ENCODE measurements around the gene SLC37A1.

SLC37A1 gene

DNA sequence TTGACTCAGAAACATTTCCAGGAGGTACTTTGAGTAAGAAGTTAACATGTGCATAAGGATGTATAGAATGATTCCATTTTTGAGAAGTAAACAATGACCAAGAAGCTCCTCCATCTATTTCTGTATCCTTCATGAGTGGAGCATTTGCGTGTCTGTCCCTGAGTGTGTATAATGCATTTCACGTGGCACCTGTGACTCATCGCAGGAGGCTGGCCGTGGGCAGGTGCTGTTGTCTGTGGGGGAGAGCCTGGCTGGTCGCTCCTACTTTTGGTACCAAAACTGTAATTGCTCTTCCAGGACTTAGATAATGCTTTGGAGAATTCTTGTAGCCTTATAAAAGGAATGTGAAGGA, 16.5 kb downstream of the SLC37A1 start:
- peak; percentile 43 for DNase-seq

DNA sequence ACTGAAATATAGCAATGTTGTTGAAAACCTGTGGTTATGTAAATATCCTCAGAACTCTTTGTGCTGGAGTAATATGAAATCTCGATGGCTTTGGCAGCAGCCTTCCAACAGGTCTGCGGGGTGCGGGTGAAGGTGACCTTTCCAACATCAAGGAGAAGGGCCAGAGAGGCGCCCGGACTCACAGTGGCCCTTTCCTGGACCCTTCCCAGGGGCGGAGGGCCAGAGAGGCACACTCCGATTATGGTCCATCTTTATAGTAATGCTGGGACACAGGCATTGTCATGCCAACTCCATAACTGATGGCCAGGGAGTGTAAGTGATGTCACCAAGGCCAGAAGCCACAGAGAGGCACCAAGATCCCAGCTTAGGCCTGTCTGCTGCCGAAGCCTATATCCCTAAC, 18.1 kb downstream of the SLC37A1 start:
- no peak for DNase-seq

DNA sequence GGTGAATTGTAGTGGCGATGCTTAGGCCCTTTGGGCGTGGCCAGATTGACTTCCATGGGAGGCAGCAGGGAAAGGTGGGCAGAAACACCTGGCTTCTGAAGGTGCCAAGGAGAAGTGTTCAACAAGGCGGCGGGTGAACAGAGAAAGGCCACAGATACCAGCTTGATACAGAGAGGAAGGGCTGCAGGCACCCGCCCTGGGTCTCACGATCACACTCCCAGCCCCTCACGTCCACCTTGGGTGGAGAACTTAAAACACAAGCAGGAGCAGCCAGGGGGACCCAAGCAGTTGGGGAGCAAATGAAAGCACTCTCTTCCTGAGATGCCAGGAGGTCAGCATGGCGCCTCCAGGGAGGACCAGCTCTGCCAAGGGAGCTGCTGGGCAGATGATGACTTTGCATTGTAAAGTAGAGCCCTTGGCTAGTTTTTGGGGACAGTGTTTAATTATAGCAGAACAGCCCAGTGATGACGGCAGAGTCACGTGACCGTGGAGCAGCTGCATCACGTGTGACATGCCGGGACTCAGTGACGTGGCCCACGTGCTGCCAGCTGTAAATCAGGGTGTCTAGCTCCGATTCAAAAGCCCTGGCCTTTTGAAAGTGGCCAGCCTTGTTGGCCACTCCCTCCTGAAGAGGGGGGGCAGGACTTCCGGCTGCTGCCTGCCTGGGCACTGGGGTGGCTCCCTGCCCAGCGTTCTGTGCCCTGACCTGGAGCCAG, 19.0 kb downstream of the SLC37A1 start:
- no peak for DNase-seq

DNA sequence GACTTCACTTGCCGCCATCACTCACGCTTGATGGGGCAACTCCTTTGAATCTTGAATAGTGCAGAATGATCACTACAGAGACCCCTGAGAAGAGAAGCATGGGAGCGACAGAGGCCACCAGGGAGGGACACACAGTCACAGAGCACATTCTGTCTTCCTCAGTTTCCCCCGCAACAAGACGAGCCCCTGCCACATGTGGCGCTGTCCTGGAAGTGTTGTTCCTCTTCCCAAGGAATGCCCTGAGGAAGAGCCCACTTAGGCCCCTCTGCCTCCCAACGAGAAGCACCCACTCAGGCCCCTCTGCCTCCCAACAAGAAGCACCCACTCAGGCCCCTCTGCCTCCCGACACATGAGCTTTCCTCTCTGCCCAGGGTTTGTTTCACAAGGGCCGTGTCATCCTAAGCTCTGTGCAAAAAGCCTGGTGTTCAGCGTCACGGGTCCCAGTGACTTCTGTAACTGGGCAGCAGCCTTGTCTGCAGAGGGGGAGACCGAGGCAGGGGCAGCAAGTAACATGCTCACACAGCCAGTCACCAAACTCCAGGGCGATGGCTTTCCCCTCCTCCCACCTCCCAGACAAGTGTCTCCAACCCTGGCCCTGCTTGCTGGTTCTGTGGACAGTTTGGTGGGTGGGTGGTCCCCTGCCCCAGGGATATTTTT, 19.8 kb downstream of the SLC37A1 start:
- no peak for DNase-seq

DNA sequence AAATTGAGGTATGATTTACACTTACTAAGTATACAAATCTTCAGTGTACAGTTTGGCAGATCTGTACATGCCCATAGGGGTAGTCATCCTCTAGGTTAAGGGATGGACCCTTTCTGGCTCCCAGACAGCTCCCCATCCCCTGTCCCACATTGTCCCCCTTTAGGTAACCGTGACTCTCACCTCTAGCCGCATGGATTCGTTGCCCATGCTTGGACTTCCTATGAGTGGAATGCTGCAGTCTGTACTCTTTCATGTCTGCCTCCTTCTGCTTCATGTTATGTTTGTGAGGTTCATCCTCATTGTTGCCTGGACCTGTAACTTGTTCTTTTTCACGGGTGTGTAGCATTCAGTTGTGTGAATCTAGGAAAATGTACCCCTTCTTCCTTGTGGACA, 20.3 kb downstream of the SLC37A1 start:
- no peak for DNase-seq

DNA sequence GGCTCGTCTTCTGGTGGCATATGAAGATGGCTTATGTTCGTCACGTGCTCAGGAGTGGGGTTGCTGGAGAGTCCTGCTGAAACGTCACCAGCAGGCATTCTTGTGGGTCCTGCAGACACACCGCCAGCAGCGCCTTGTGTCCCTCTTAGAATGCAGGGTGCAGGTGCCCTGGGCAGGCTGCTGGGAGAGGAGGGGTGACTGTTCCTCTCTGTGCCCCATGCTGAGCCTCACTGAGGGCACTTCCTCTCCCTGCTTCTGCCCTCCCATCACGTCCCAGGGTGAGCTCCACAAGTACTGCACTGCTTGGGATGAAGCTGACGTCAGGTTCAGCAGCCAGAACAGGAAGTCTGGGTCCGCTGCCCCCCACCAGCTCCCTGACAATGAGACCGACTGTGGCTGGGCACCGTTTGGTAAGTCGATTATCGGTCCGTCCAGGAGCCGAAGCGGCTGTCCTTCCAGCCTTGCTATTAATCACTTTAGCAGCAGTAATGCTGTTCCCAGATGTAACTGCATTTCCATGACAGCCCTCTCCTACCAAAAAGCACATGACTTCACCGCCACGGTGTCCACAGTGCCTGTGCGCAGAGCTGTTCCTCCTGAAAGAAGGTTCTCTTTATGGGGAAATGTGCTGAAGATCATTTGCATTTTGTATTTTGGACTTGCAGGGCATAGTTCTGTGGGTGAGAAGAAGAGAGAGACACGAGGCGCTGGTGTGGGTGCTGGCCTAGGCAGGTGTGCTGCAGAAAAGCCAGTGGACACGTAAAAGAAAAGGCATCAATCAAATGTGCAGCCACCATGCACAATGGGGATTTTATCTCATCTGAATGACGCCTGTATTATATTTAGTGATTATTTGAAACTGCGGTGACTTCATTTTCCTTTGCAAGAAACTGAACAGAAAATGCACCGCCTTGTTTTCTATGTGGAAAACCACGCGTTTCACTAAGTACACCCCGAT, 21.0 kb downstream of the SLC37A1 start:
- no peak for DNase-seq

DNA sequence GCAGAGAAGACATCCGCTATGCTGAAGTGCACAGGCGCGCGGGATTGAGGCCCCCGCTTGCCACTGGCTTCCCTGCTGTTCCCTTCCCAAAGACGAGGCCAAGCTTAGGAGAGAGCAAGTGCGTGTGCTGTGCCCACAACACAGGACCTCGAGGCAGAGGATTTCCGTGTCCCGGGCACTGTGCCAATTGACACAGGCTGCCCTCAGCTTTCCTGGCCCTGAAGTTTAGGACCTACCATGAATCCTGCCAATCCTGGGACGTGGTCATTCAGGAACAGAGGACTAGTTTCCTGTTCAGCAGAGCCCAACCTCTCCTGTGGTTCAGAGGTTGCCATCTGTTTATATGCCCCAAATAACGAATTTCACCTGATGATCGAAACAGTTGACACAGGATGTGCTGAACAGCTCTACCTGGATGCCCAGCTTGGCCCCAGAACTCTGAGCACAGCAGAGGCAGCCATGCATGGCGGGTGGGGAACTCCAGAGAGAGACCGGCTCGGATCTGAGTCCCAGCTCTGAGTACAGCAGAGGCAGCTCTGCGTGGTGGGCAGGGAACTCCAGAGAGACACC, 22.0 kb downstream of the SLC37A1 start:
- DNase-seq: no peak

DNA sequence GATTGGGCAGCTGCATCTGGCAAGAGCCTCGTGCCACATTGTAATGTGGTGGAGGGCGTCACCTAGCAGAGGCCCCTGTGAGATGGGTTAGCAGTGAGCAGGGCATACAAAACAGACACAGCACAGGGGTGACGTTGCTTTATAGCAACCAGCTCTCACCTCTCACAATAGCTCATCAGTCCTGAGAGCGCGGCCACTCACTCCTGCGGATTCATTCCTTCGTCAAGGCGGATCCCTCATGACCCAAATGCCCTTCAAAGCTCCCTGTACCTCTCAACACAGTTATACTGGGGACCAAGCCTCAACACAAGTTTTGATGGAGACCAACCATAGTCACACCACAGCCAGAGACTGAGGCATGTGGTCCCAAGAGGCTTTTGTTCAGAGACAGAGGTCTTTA, 22.9 kb downstream of the SLC37A1 start:
- no peak for DNase-seq

DNA sequence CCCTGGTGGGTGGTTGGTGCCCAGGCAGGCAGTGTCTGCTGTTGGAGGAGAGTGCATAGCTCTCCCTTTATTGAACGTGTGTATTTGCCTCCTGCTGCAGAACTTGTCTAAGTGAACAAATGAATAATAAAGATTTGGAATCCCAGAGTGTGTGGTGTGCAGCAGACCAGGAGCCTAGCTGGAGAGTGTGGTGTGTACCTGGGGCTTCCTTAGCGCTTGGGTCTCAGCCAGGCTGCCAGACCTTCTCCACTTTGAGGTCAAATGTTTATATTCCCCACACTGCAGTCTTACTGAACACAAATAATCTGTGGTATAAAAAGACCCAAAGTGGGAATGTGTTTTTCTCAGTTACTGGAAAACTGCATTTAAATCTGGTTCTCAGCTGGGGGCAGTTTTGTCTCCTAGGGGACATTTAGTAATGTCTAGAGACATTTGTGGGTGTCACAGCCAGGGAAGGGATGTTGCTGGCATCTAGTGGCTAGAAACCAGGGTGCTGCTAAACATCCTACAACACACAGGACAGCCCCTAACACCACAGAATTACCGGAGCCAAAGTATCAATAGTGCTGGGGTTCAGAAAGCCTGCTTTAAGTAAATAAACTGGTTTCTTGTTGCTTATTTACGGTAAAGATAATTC, 23.6 kb downstream of the SLC37A1 start:
- DNase-seq: no peak

DNA sequence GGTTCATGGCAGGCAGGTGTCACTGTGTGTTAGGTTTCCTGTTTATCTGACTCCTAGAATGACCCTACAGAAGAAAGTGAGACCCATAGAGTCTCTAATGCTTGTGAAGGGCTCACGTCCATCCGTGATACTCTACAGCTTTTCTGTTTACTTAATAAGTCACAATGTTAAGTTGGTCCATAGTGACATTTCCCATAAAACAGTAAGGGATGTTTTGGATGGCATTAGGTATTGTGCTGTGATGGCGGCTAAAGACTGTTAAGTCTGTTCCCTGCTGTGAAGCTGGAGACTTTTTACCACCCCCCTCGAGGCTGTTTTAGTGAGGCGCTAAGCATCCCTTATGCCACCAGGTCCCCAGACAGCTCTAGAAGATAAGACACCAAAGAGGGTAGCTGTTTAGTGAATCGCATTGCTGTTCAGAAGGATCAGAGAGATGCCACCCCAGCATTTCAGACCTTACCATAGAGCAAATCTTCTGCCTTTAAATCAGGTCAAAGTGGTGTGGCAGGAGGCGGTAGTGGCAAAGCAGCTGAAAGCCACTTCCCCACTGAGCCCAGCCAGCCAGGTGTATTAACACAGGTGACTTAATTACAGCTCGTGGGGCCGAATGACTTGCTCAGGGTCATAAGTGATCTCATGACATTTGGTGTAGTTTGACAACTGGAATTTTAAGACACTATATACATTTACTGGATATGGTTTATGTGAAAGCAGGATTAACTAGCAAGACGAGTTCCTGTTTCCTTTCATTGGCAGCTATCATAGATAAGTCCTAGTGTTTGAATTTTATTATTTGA, 25.0 kb downstream of the SLC37A1 start:
- DNase-seq: no peak

DNA sequence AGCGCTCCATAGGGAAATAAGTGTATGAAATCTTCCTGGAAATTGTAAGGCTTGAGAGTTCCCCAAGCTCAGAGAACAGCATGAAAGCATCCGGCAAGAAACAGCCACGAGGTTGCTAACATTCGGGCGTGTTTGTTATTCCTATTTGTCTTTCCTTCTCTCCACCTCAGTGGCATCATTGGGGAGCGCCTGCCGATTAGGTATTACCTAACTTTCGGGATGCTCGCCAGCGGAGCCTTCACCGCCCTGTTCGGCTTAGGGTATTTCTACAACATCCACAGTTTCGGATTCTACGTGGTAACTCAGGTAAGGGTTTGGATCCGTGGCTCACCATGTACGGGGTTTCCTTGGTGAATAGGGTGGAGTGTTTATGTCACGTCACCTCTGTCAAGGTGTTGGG, 25.7 kb downstream of the SLC37A1 start:
- DNase-seq: no peak

DNA sequence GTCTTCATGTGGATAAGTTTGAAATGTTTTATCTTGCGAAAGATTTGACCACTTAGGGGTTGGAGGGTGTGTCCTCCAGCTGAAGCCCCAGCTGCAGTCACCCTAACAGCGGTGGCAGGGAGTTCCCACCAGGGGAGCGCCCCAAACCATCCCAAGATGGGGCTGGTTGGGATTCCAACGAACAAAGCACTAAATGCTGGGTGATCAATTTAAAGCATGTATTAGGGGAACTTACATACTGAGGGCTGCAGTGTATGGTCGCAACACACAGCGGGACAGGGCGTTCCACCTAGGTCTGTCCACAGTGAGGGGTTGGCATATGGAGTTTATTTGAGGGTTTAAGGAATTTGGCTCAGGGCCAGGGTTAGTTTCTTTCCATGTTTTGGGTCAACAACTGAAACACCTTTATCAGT, 26.3 kb downstream of the SLC37A1 start:
- DNase-seq: no peak

DNA sequence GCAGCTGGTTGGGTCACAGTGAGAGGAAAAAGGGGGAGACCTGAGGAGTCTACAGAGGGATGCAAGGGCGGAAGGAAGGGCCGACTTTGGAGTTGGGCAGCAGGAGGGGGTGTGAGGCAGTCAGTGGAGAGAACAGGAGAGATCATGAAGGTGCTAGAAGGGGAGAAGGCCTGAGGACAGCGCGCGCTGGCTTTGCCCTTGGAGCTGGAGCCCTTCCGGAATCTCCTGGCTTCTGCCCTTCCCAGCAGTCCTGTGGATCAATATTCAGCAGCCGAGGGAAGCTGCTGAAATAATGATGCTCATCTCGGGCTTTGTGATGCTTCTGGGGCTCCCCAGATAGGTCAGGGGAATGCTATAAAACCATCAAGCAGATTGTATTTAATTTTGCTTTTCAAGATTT, 26.7 kb downstream of the SLC37A1 start:
- DNase-seq: no peak

DNA sequence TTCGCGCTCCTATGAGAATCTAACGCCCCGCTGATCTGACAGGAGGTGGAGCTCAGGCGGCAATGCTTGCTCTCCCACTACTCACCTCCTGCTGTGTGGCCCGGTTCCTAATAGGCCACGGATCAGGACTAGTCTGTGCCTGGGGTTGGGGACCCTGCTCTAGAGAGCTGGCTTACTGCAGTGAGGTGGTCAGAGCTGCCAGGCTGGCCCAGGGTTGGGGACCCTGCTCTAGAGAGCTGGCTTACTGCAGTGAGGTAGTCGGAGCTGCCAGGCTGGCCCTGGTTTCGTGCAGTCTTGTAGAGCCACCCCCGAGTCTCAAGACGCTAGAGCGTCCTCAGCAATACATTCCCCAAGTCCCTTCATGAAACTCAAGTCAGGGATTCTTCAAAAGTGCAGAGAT, 27.5 kb downstream of the SLC37A1 start:
- DNase-seq: no peak

DNA sequence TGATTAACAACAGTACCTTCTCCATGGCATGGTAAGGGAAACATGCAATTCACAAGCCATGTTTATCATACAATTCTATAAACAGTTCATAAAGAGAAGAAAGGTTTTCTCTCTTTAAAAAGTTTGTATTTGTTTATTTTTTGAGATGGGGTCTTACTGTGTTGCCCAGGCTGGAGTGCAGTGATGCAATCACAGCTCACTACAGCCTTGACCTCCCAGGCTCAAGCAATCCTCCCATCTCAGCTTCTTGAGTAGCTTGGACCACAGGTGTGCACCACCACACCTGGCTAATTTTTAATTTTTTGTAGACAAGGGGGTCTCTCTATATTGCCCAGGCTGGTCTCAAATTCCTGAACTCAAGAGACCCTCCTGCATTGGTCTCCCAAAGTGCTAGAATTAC, 28.0 kb downstream of the SLC37A1 start:
- no peak for DNase-seq

DNA sequence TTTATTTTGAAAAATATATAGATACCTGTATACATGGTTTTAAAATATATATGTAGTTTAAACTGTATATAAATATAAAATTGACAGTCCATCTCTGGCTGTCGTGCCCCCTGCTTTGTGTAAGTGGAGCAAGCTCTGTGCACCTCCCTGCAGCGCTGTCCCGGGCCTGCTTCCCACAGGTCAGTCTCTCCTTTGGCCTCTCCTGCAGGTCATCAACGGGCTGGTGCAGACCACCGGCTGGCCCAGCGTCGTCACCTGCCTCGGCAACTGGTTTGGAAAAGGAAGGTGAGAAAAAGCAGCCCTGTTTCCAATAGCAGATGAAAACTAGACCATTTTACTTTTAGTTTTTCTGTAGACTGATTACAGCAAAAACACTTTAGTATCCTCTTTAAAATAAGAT, 28.5 kb downstream of the SLC37A1 start:
- DNase-seq: no peak

DNA sequence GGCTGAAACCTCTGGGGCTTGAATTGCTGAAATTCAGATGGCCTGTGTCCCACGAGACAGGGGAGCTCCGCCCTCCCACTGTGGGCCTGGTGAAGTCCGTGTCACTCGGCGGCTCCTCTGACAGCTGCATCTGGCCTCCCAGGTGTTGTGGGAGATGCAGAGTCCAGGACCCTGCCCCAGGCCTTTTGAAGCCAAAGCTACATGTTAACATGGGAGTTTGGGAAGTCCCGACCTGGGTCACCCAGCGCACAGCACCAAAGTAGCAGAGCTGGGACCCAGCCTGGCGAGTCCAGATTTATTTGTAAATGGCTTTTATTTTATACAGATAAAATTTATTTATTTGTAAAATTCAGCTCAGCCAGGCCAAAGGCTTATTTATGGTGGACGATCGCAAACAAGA, 28.9 kb downstream of the SLC37A1 start:
- no peak for DNase-seq

DNA sequence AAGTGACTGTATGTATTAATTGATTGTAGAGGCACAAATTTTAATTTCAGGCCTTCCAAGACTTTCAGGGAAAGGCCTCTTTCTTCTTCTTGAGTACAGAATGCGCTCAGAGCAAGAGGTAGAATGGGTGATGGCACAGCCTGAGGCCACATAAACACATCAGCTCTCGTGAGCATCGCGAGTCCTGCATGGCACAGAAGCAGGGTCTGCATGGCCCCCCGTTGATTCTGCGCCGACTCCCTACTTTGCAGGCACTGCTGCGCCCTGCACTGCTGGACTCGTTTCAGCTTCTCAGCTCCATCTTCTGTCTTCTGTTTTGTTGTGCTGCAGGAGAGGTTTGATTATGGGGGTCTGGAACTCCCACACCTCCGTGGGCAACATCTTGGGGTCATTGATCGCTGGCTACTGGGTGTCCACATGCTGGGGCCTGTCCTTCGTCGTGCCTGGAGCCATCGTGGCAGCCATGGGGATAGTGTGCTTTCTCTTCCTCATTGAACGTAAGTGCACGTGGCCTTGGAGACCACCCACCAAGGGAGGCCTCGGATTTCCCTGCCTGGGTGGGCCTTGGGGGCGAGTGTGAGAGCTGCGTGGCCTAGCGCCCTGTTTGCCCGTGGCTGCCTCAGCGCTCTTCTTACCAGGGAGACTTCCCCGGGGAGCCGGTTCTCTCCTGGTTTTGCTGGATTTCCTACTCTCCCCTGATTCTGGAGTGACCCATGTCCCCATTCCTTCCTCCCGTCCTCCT, 29.6 kb downstream of the SLC37A1 start:
- DNase-seq: no peak

DNA sequence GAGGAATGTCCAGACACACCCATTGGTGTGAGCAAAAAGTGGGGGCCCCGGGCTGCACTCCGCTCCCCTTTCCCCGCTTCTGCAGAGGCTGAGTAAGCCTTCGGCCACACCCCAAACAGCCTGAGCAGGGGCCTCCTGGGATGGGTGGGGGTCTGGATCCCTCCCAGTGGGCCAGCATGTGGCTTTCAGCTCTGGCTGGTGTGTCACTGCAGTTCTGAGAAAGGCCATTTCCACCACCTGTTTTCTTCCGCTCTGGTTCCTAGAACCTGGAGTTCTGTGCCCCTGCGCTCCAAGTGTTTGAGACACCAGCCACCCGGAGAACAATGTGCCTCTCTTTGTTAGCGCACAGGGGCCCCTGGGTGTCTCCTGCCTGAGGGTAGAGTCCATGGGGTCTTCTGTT, 30.9 kb downstream of the SLC37A1 start:
- DNase-seq: no peak

DNA sequence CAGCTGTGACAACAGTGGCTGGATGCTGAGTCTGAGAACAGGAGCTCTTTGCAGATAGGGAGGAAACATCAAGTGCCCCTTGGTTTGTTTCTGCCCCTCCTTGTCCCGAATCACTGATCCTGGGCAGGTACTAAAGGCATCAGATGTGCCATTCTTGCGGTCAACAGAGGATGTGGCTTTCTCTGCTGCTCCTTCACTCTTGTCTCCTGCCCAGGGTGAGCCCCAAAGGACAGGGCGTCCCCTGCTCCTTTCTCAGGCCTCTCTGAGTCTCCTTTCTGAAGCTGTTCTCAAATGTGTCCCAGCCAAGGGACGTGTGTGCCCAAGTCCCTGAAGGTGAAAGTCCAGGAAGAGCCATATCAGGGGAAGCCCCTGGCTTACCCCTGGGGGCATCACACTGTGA, 31.7 kb downstream of the SLC37A1 start:
- DNase-seq: no peak

DNA sequence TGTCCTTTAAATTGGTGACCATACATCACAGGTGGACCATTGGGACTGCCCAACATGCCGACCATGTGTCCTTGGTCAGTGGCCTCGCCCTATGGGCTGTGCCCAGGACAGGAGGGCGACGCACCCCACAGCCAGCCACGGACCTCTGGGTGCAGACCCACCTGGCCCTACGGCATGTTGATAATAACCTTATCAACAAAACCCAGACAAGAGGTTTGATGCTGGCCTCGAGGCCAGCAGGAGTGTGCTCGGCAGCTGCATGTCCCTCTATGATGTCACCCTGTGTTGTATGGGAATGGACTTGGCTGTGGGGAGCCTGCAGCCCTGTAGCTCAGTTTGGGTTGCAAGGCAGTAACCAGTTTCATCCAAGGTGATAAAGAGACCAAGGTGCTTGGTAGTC, 32.1 kb downstream of the SLC37A1 start:
- DNase-seq: no peak
